HG03139 (cell line): ENCODE measurements around the gene NDUFA8.

Source experiments
- ATAC-seq: cut with Tn5 transposase; IDR thresholded peaks from one replicate; pipeline ENCODE4 v1.9.1; 2021; ENCODE audit not compliant: unreplicated experiment

The NDUFA8 gene

DNA sequence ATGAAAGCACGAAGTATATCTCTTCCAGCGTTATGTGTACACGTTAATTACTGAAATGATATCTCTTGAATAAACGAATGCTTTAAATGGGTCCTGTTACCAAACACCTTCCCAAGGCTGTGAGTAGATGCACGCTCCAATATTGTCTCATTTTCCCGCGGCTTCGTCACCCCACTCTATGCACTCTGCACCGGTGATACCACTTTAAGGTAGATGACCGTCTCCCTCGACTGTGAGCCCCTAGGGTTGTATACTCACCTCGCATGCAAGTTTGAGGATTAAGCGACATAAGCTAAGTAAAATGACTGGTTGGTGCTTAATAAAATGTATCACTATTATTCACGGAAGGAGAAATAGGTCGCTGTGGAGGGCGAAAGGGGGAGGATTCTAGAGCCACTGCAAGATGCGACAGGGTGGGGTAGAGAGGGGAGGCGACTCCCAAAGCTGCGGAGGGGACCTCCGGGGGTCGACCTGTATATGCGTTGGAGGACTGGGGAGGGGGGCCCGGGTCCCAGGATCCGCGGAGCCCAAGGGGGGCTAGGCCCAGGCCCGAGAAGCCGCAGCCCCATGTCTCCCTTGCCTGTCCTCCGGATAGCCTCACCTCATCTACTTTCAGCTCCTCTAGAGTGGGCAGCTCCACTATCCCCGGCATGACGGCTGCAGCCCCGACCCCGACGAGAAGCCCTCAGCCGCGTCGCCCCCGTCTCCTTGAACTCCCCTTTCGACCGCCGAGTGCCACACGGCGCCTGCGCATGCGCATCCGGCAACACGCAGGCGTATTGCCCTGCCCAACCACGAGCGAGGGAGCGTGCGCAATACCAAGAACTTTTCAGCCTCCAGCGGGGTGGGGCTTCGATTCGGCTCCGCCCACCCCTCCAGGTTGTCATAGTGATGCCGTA, at the start of gene NDUFA8, which contains the start of gene MORN5:
NDUFA8 (minus strand) TSS at position 754 of the 899 bp plus-strand sequence; CDS start at position 652, 102 bp downstream.
MORN5 (plus strand) TSS at position 883 of the 899 bp plus-strand sequence. CDS start 65 bp downstream, outside the sequence.
- ATAC-seq: peak; percentile 96

- no peak for ATAC-seq
These were observed 47.5 kb upstream of the NDUFA8 start for GRCh38 chr9:122207096-122207495.

- no peak for ATAC-seq
These were observed 46.8 kb upstream of the NDUFA8 start for GRCh38 chr9:122206118-122207046.

DNA sequence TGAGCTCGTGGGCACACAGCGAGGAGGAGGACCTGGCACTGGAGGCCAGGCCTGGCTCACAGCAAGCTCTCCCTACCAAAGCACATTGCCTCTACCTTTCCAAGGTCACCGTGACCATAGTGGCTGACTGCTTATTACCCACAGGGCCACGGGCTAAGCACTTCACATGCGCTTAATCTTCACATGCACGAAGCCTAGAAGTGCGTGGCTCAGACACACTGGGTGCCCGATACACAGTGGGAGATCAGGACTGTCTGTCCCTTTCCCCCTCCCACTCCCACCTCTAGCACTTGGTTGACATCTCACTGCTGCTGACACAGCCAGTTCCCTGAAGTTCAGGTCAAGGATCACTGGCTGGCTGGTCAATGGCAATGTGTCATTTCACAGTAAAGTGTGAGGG, 45.6 kb upstream of the NDUFA8 start:
- ATAC-seq: no peak

DNA sequence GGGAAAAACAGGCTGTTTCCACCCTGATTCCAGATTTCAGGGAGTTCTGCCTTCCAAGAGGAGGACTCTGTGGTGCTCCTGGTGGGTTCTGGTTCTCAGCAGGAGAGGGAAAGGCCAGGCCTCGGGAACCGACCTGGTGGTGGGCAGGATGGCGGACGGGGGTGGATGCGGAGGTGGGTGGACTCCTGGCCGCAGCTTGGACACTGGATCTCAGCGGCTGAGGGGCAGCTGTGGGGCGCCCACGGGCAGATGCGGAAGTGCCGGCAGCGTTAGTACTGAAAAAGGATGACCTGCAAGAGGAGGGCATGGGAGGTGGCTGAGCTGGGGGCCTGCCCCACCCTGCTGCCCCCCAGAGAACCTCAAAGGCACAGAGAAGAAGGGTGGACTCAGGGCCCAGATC, 44.9 kb upstream of the NDUFA8 start:
- no peak for ATAC-seq

- no peak for ATAC-seq
These were observed 44.5 kb upstream of the NDUFA8 start for GRCh38 chr9:122204055-122204454.

DNA sequence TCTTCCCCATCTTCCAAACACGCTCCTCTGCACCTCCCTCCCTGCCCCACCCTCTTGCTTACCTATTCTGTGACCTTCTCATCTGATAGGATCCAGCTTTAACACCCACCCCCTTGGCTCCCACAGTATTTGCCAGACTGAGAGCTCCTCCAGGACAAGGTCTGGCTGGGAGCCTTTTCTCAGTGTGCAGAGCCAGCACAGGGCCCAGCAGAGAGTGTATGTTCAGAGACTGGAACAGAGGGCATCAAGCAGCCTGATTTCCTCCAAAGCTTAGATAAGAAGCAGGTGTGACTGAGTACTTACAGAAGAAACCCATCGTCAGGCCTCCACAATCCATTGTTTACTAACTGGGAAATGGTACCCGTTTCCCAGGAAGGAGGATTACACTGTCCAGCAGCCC, 42.5 kb upstream of the NDUFA8 start:
- no peak for ATAC-seq

DNA sequence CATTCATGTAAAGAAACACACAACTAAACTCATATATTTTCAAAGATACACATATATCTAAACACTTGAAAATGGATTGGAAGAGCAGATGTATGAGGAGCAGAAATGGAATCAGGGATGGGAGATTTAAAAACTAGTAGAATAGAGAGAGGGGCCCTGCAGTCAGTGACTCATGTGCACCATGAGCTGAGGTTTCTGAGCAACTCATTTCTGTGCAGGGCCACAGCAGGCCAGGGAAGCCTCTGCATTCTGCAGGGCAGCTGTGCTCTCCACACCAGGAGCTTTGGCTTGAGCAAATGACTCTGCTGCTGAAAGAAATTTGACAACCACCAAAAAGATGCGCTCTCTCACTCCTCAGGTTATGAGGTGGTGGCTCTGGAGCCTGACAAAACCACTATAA, 42.1 kb upstream of the NDUFA8 start:
- ATAC-seq: no peak

DNA sequence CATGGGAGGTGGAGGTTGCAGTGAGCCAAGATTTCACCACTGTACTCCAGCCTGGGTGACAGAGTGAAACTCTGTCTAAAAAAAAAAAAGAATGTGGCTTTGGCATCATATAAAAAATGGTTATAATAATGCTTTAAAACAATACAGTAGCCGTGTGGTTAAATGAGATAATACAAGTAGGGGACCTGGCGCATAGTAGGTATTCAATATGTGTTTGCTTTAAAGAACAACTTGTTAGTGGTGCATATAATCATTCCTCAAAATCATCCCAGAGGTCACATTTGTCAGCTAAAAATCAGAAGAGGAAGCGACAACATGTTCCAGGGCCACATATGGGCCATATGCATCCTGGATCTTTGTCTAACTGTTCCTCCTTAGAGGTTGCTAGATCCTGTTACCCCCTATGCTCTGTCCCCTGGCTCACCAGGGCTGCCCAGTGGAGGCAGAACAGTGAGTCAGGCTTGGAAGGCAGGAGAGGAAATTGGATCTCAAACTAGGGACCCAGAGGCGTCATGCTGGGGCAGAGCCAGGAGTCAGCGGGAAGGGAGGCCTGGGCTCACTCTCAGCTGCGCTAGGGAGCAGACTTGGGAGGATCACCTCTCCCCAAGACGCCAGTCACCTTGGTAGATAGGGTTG, 41.5 kb upstream of the NDUFA8 start:
- ATAC-seq: no peak

DNA sequence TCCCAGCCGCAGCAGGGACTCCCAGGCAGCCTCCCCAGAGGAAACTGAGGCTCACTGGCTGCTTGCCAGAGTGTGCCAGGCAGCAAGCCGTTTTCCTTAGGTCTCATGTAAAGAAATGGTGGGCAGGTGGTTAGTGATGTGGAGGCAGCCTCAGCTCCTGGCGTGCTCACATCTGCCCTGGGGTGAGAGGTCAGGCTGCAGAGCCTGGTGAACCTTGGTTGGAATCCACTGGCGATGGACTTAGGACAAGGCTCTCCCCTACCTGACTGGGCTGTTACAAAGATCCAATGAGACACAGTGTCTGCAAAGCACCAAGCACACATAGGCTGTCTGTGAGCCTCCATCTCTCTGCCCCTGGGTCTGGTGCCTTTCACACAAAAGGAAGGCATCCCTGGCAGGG, 38.3 kb upstream of the NDUFA8 start:
- ATAC-seq: no peak

DNA sequence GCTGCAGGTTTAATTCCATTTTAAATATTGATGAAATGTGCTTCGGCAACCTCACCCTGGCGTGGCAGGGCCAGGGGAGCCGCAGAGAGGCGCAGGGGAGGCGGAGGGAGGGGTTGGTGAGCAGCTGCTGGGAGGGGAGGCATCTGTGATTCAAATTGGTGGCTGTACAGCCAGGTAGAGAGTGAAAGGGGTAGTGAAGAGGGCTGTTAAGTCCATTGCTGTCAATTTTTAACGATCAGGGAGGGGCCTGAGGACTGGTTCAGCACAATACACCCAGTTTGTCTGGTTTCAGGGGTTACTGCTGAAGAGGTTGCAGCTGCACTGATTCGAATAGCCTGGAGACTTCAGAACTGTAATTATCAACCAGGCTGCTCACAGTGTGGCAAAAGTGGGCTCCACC, 37.8 kb upstream of the NDUFA8 start:
- no peak for ATAC-seq

DNA sequence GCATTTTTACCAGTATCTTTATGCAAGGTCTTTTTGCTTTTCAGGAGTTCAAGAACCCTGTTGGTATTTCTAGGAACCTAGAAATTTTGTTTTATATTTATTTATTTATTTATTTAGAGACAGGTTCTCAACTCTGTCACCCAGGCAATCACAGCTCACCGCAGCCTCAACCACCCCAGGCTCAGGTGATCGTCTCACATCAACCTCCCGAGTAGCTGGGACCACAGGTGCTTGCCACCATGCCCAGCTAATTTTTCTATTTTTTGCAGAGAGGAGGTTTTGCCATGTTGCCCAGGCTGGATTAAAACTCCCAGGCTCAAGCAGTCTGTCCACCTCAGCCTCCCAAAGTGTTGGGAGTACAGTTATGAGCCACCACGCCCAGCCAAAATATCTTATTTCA, 36.3 kb upstream of the NDUFA8 start:
- ATAC-seq: no peak

DNA sequence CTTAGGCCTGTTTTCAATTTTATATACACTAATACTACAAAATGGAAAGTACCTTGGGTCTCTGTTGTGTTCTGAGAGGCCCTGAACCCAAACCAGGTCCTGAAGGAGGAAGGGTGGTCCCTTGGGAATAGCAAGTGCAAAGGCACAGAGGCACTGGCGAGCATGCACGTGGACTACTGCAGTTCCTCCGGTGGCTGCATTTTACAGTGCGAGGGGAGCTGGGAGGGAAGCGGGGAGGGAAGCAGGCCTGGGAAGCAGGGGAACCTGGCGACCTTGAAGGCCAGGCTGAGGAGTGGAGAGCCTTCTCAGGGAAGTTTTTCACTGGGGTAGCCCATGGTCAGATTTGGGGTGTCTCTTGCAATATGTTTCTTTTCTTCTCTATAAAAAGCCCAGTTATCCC, 34.1 kb upstream of the NDUFA8 start:
- no peak for ATAC-seq

DNA sequence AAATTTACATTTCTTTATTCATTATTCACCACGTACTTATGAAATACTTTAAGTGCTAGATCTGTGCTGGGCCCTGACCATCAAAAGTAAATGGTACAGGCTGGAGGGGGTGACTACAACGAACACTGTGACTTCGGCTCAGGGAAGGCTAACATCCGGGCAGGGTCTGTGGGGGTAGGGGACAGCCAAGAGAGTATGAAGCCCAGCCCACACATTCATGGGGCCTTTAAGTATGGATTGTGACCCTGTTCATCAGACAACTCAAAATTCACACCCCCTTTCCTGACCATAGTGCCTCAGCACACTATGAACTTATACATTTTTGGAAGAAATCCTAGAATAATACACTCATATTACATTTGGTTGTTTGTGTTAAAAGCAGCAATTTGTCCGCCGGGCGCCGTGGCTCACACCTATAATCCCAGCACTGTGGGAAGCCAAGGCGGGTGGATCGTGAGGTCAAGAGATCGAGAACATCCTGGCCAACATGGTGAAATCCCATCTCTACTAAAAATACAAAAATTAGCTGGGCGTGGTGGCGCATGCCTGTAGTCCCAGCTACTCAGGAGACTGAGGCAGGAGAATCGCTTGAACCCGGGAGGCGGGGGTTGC, 33.4 kb upstream of the NDUFA8 start:
- ATAC-seq: no peak

GRCh38 chr9:122192261-122192875, 32.8 kb upstream of the NDUFA8 start:
- ATAC-seq: no peak

- ATAC-seq: no peak
These were observed 32.0 kb upstream of the NDUFA8 start for GRCh38 chr9:122191584-122191983.

DNA sequence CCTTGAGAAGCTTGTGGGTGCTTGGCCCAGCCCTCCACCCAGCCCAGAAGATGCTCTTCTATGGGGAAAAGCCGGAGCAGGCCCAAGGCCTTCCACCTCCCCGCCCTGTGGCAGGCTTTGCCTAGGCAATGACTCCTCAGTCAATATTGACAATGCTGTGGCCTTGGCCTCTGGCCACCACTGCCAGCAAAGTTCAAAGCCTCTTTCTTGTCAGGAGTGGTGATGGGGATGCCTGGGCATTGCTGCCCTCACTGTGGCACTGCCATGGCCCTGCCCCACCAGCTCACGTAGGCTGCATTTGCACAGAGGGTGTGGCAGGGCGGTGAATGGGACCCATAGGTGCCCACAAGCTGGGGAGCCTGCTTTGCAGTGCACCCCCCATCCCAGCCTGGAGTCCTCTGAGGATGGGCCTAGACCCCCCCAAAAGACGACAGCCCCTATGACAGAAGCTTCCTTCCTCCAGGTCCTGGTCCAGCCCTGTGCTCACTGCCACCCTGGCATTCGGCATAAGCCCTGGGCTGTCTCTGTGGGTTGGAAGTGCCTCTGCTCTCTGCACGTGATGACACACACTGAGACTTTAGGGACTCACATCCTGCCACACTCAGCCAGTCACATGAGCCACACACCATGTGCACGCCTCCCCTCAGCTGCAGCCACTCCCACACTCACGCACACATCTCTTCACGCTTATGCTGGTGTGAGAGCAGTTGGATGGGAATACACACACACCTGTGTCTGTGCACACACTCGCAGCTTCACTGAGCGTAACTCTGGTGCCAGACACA, 31.2 kb upstream of the NDUFA8 start:
- ATAC-seq: no peak

DNA sequence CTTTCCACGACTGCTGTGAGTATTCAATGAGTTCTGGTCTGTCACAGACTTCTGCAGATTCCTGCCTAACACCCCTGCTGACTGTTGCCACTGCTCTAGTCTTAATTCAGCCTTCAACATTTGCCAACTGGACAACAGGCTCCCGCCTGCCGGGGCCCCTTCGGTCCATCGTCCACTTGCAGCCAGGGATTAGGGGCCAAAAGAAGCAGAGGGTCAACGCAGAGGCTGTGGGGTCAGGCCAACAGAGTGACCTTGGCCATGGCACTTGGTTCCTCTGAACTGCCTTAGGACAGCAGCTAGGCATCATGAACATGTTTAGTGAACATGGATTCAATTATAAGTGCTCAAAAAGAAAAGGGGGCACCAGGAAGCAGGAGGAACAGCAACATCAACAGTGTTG, 28.8 kb upstream of the NDUFA8 start:
- ATAC-seq: no peak

- ATAC-seq: no peak
These were observed 27.3 kb upstream of the NDUFA8 start for GRCh38 chr9:122186777-122187470.
